Measurements from ENCODE around the gene DNAI2. TPM values are rescaled to one million over a fixed set of nuclear protein-coding genes. Genes with fewer than 3 reads are reported as not detected.

Gene DNAI2
- total and polyA plus RNA-seq, 7 donors = 0.10 TPM; not detected in 6

- no peak for DNase-seq
- H3K9me3 ChIP-seq = no peaks in the 10 kb centered on the region
- WGBS, 2 donors = 88 to 96% methylated on average over 10 of the region's 10 CpGs
- peak overlapping the region in 1 of 4 donors; percentile 8 for H3K27ac ChIP-seq
- TF ChIP-seq POLR2A (IDR thresholded peaks at IDR 0.05) (no peak), EP300 (IDR thresholded peaks at IDR 0.05) (no peak), POLR2AphosphoS5 (IDR thresholded peaks at IDR 0.05) (no peak)
- TF ChIP-seq, protein P1, sequence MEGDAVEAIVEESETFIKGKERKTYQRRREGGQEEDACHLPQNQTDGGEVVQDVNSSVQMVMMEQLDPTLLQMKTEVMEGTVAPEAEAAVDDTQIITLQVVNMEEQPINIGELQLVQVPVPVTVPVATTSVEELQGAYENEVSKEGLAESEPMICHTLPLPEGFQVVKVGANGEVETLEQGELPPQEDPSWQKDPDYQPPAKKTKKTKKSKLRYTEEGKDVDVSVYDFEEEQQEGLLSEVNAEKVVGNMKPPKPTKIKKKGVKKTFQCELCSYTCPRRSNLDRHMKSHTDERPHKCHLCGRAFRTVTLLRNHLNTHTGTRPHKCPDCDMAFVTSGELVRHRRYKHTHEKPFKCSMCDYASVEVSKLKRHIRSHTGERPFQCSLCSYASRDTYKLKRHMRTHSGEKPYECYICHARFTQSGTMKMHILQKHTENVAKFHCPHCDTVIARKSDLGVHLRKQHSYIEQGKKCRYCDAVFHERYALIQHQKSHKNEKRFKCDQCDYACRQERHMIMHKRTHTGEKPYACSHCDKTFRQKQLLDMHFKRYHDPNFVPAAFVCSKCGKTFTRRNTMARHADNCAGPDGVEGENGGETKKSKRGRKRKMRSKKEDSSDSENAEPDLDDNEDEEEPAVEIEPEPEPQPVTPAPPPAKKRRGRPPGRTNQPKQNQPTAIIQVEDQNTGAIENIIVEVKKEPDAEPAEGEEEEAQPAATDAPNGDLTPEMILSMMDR (IDR thresholded peaks at IDR 0.05) = no peak
- H3K4me3 ChIP-seq = no peak overlapping the region
- peaks cover 0 to 15% (median 5%) of the 10 kb centered on the region in 4 donors for H3K4me1 ChIP-seq
- H3K36me3 ChIP-seq = no peaks in the 10 kb centered on the region
- no peaks in the 10 kb centered on the region for H3K27me3 ChIP-seq
- intact Hi-C loops (cut with DNase I) = no loop called here
These were observed 29.9 kb upstream of the DNAI2 start for GRCh38 chr17:74244128-74244527.

- Histone ChIP-seq H3K27me3 (no peaks in the 10 kb centered on the region), H3K9me3 (no peaks in the 10 kb centered on the region), H3K4me3 (no peak overlapping the region), H3K4me1 (peaks cover 0 to 15% (median 5%) of the 10 kb centered on the region in 4 donors), H3K27ac (peak overlapping the region in 1 of 4 donors; percentile 52), H3K36me3 (no peaks in the 10 kb centered on the region)
- 68 to 85% methylated on average over 6 of the region's 6 CpGs for WGBS, 2 donors
- intact Hi-C loops (cut with DNase I) = no loop called here
- DNase-seq = no peak
- TF ChIP-seq POLR2AphosphoS5 (IDR thresholded peaks at IDR 0.05) = no peak
- no peak for TF ChIP-seq EP300 (IDR thresholded peaks at IDR 0.05)
- TF ChIP-seq, protein P1 (IDR thresholded peaks at IDR 0.05) = no peak
- no peak for TF ChIP-seq POLR2A (IDR thresholded peaks at IDR 0.05)
These were observed 29.5 kb upstream of the DNAI2 start for GRCh38 chr17:74244548-74244947.

DNA sequence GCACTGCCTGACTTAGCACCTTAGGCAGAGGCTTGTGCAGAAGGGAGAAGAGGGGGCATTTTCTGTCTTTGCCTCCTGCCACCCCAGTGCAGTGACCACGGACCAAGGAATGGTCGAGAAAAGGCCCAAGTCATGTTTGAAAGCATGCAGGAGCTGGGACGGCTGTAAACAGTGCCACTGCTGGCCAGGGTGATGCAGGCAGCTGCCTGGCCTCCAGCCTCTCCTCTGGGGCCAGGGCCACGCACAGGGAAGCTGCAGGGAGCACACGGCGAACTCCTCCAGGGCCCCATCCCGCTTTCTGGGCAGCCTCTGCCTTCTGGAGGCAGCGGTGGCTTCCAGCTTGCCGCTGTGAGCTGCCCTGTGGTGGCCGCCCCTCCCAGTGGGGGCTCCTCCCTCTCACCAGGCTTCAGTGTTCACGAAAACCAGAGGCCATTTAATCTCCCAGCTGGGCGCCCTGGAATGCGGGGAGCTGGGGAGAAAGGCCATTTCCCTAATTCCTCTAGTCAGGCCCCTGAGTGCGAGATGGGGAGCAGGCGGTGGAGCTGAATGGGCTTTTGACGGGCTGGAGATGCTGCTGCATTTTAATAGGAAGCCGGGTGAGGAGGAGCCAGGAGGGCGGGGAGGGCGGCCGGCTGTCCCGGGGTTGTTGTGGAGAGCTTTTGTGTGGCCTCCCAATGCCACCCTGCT lies 28.7 kb upstream of the DNAI2 start:
- intact Hi-C loops (cut with DNase I) = no loop called here
- Histone ChIP-seq H3K4me3 (no peak overlapping the region), H3K36me3 (no peaks in the 10 kb centered on the region), H3K27me3 (no peaks in the 10 kb centered on the region), H3K27ac (peak overlapping the region in 3 of 4 donors; percentile 23 to 52 (median 52)), H3K9me3 (no peaks in the 10 kb centered on the region), H3K4me1 (peaks cover 0 to 13% (median 5%) of the 10 kb centered on the region in 4 donors)
- DNase-seq = no peak
- TF ChIP-seq POLR2A (IDR thresholded peaks at IDR 0.05) (no peak), POLR2AphosphoS5 (IDR thresholded peaks at IDR 0.05) (no peak), EP300 (IDR thresholded peaks at IDR 0.05) (no peak)
- TF ChIP-seq, protein P1 (IDR thresholded peaks at IDR 0.05) = no peak
- 30 to 63% methylated on average over 21 of the region's 21 CpGs for WGBS, 2 donors

- H3K27me3 ChIP-seq = no peaks in the 10 kb centered on the region
- intact Hi-C loops (cut with DNase I) = no loop called here
- no peak overlapping the region for H3K4me3 ChIP-seq
- TF ChIP-seq EP300 (IDR thresholded peaks at IDR 0.05) (no peak), POLR2AphosphoS5 (IDR thresholded peaks at IDR 0.05) (no peak), POLR2A (IDR thresholded peaks at IDR 0.05) (no peak)
- TF ChIP-seq, protein P1 (IDR thresholded peaks at IDR 0.05) = no peak
- no peak for DNase-seq
- H3K36me3 ChIP-seq = no peaks in the 10 kb centered on the region
- peaks cover 0 to 10% (median 5%) of the 10 kb centered on the region in 4 donors for H3K4me1 ChIP-seq
- H3K9me3 ChIP-seq = no peaks in the 10 kb centered on the region
- peak overlapping the region in 3 of 4 donors; percentile 20 to 52 (median 52) for H3K27ac ChIP-seq
- WGBS, 2 donors = 45 to 48% methylated on average over 5 of the region's 5 CpGs
These were observed 28.2 kb upstream of the DNAI2 start for GRCh38 chr17:74245871-74246270.

Data from sigmoid colon (tissue), 7 donors.